HG02885 (cell line): Measurements from ENCODE around the gene JAML.

ENCODE experiments used
- ATAC-seq: cut with Tn5 transposase; IDR thresholded peaks from one replicate; pipeline ENCODE4 v1.9.1; 2021; ENCODE audit warnings: mild to moderate bottlenecking; ENCODE audit not compliant: unreplicated experiment, poor library complexity

The JAML gene

GRCh38 chr11:118240999-118241763 lies 16.4 kb upstream of the JAML start:
- ATAC-seq: peak; percentile 80

- ATAC-seq: no peak
These were observed 14.8 kb upstream of the JAML start for GRCh38 chr11:118239509-118240205.

GRCh38 chr11:118238929-118239328 lies 14.1 kb upstream of the JAML start:
- ATAC-seq: no peak

GRCh38 chr11:118238421-118238820 lies 13.6 kb upstream of the JAML start:
- ATAC-seq: no peak

- ATAC-seq: no peak
These were observed 11.4 kb upstream of the JAML start for GRCh38 chr11:118236170-118236569.

- no peak for ATAC-seq
These were observed 10.0 kb upstream of the JAML start for GRCh38 chr11:118234833-118235232.

GRCh38 chr11:118233850-118234249 lies 9.0 kb upstream of the JAML start:
- no peak for ATAC-seq

GRCh38 chr11:118233377-118233776 lies 8.6 kb upstream of the JAML start:
- no peak for ATAC-seq

GRCh38 chr11:118232659-118233058 lies 7.8 kb upstream of the JAML start:
- no peak for ATAC-seq

GRCh38 chr11:118231461-118231860 lies 6.7 kb upstream of the JAML start:
- no peak for ATAC-seq

GRCh38 chr11:118230088-118230487 lies 5.3 kb upstream of the JAML start:
- no peak for ATAC-seq

- ATAC-seq: no peak
These were observed 4.5 kb upstream of the JAML start for GRCh38 chr11:118229274-118229847.

- peak; percentile 52 for ATAC-seq
These were observed 3.3 kb upstream of the JAML start for GRCh38 chr11:118227865-118228785.

GRCh38 chr11:118226781-118227180 lies 2.0 kb upstream of the JAML start:
- no peak for ATAC-seq

GRCh38 chr11:118226296-118226695 lies 1.5 kb upstream of the JAML start:
- ATAC-seq: no peak

- ATAC-seq: no peak
These were observed 819 bp downstream of the JAML start for GRCh38 chr11:118223992-118224391.

GRCh38 chr11:118223570-118223969 lies 1.2 kb downstream of the JAML start:
- no peak for ATAC-seq

GRCh38 chr11:118222437-118222836 lies 2.4 kb downstream of the JAML start:
- ATAC-seq: no peak

- ATAC-seq: no peak
These were observed 3.4 kb downstream of the JAML start for GRCh38 chr11:118221419-118221818.

GRCh38 chr11:118219732-118220131 lies 5.1 kb downstream of the JAML start:
- ATAC-seq: no peak
